Immature natural killer cell (primary cell): ENCODE results near the gene NEK2. TPM values are rescaled to one million over a fixed set of nuclear protein-coding genes. Genes with fewer than 3 reads are reported as not detected.

ENCODE experiments used
- DNase-seq, 3 donors: peaks; one replicate each; pipeline ENCODE4 v3.0.0; 2022; ENCODE audit warnings: mixed read lengths in 1 of 3
- H3K27ac Mint-ChIP-seq, 6 donors: one replicate each; pipeline ENCODE4 v1.8.0; 2020; ENCODE audit warnings: mixed read lengths in 6 of 6, mild to moderate bottlenecking in 5 of 6, inconsistent platforms in 4 of 6, moderate library complexity in 3 of 6
- H3K27me3 Mint-ChIP-seq, 3 donors: one replicate each; pipeline ENCODE4 v1.8.0; 2020 to 2021; ENCODE audit warnings: low read depth in 3 of 3, mild to moderate bottlenecking in 3 of 3, mixed read lengths in 3 of 3, moderate library complexity in 3 of 3, inconsistent platforms in 1 of 3
- H3K36me3 Mint-ChIP-seq, 3 donors: one replicate each; pipeline ENCODE4 v1.8.0; 2020; ENCODE audit warnings: mixed read lengths in 3 of 3, inconsistent platforms in 2 of 3, mild to moderate bottlenecking in 2 of 3
- H3K4me1 Mint-ChIP-seq, 2 donors: one replicate each; pipeline ENCODE4 v1.8.0; 2020; ENCODE audit warnings: inconsistent platforms in 2 of 2, mild to moderate bottlenecking in 2 of 2, mixed read lengths in 2 of 2, moderate library complexity in 1 of 2
- H3K4me3 Mint-ChIP-seq, 5 donors: one replicate each; pipeline ENCODE4 v1.8.0; 2020; ENCODE audit warnings: mild to moderate bottlenecking in 5 of 5, mixed read lengths in 5 of 5, inconsistent platforms in 3 of 5, moderate library complexity in 3 of 5
- H3K9me3 Mint-ChIP-seq, 6 donors: one replicate each; pipeline ENCODE4 v1.8.0; 2020; ENCODE audit warnings: mild to moderate bottlenecking in 6 of 6, mixed read lengths in 6 of 6, inconsistent platforms in 4 of 6, moderate library complexity in 3 of 6
- polyA plus RNA-seq, 3 donors: library from polyadenylated mRNA; unstranded; fragments of 300-500 nt; fragmentation: Illumina TruSeq; gene quantifications; one replicate each; pipeline ENCODE4 v1.2.3, GENCODE V29; 2021

Gene NEK2
- polyA plus RNA-seq, 3 donors from 2014 or later, result 0.39 to 1.4 (median 1.00) TPM

GRCh38 chr1:211613108-211613947 is 62.1 kb downstream of the NEK2 start:
- Mint-ChIP-seq H3K27ac (peak overlapping the region in 1 of 6 donors; percentile 22), H3K4me1 (peaks cover 0 to 5% of the 10 kb centered on the region in 2 donors), H3K27me3 (peaks cover 0 to 6% (median 0%) of the 10 kb centered on the region in 3 donors), H3K9me3 (no peaks in the 10 kb centered on the region), H3K36me3 (no peaks in the 10 kb centered on the region), H3K4me3 (no peak overlapping the region)
- no peak for DNase-seq

- no peaks in the 10 kb centered on the region for H3K9me3 Mint-ChIP-seq
- peaks cover 0 to 7% (median 0%) of the 10 kb centered on the region in 3 donors for H3K27me3 Mint-ChIP-seq
- no peaks in the 10 kb centered on the region for H3K36me3 Mint-ChIP-seq
Observed at GRCh38 chr1:211612786-211613107, 62.7 kb downstream of the NEK2 start.

More at GRCh38 chr1:211612786-211613107, 62.7 kb downstream of the NEK2 start:
- Mint-ChIP-seq H3K4me3 (no peak overlapping the region), H3K4me1 (peaks cover 6 to 10% of the 10 kb centered on the region in 2 donors), H3K27ac (no peak overlapping the region)
- no peak for DNase-seq

Other genes with a start within 250 kb of the NEK2 start
- not detected for gene RD3, start 183.5 kb downstream of the NEK2 start, polyA plus RNA-seq
- gene SLC30A1, start 96.5 kb downstream of the NEK2 start, polyA plus RNA-seq, result 1 to 10 TPM in 2 of 3 donors, under 1 TPM in 1; 0.67 to 3.6 (median 2.2) TPM
- 10 to 100 TPM; 29.1 to 63.3 (median 46.9) TPM for gene LPGAT1, start 155.1 kb upstream of the NEK2 start, polyA plus RNA-seq